Right lobe of liver (tissue), 6 donors: ENCODE measurements around the gene ARMH2. TPM values are rescaled to one million over a fixed set of nuclear protein-coding genes. Genes with fewer than 3 reads are reported as not detected.
A peak's percentile ranks its signal among the peaks of the same experiment; 100 is the strongest.
"Not testable (repeated sequence)": the region's sequence is repeated elsewhere in the genome, so short reads cannot be mapped to it uniquely, and the experiment has no call there.

ENCODE experiments used
- ATAC-seq, 4 donors: fragments of 200-7000 bp; cut with Tn5 transposase; one replicate each; pipeline ENCODE4 v1.9.1; 2020; ENCODE audit warnings: mild to moderate bottlenecking in 4 of 4, moderate library complexity in 4 of 4
- DNase-seq, 3 donors: peaks; one replicate each; pipeline ENCODE4 v3.0.0-alpha.2; 2020
- H3K27ac ChIP-seq, 3 donors: fragments of 200-600 bp; one replicate each; pipeline ENCODE4 v1.8.0; 2022
- H3K27me3 ChIP-seq, 2 donors: fragments of 200-600 bp; one replicate each; pipeline ENCODE4 v1.8.0; 2022
- H3K36me3 ChIP-seq, 4 donors: fragments of 200-600 bp; sonication (generic) in 1 of 4; one replicate each; pipeline versions ENCODE4 v1.5.1 to v1.8.0; 2017 to 2022; ENCODE audit warnings: control low read depth in 1 of 4
- H3K4me1 ChIP-seq, 4 donors: fragments of 200-600 bp; sonication (generic) in 1 of 4; one replicate each; pipeline versions ENCODE4 v1.5.1 to v1.8.0; 2017 to 2022; ENCODE audit warnings: control low read depth in 1 of 4
- H3K4me3 ChIP-seq, 3 donors: fragments of 200-600 bp; one replicate each; pipeline ENCODE4 v1.8.0; 2022
- H3K9me3 ChIP-seq, 4 donors: fragments of 200-600 bp; sonication (generic) in 1 of 4; one replicate each; pipeline versions ENCODE4 v1.5.1 to v1.8.0; 2017 to 2022; ENCODE audit warnings: control low read depth in 1 of 4
- CTCF ChIP-seq, 4 donors: fragments of 200-600 bp in 3 of 4; fragments of 450-650 bp in 1 of 4; IDR thresholded peaks; one replicate each; pipeline versions ENCODE4 v1.5.1 to v1.8.0; 2016 to 2022; ENCODE audit warnings: antibody characterized with exemption in 4 of 4, mild to moderate bottlenecking in 2 of 4
- POLR2A ChIP-seq: fragments of 450-650 bp; IDR thresholded peaks from one replicate; pipeline ENCODE4 v1.6.1; 2017; ENCODE audit warnings: antibody characterized with exemption, mild to moderate bottlenecking
- WGBS: methylation state at CpG from one replicate; pipeline ENCODE4 v1.1.6; 2018; ENCODE audit warnings: low coverage, low lambda C conversion rate; ENCODE audit not compliant: insufficient coverage; ENCODE audit errors: missing lambda C conversion rate; 5-methylcytosine and 5-hydroxymethylcytosine counted together
- intact Hi-C, 2 donors: fragments of 100-400 bp; cut with DNase I; formaldehyde crosslinking; loops; one replicate each; pipeline versions ENCODE4 v1.11.2 to v1.14.1; 2022
- total RNA-seq, 6 experiments: library from RNA; depleted of rRNA in 2 of 6; stranded (reverse); fragments of >200 nt in 2 of 6; fragmentation: NEBNext Ultra II Directional in 3 of 6; extraction: Animal tissue kit (Norgen Biotek cat#: 25700) in 3 of 6; gene quantifications; one replicate each; pipeline versions ENCODE4 v1.1.0 to v1.2.4, GENCODE V29; 2016 to 2023
- donor health status: DM: no; HTN: yes; CAD: no.
- donor health status: DM: no; HTN: no; CAD: no.
- donor health status: DM: no; HTN: no; CAD: no.
- donor health status: DM: no; HTN: yes; CAD: no.
- donor health status: DM: no; HTN: yes; CAD: no.

ARMH2 gene
- total RNA-seq, 6 experiments from 2014 or later = not detected

- H3K27ac ChIP-seq = peak overlapping the region; percentile 90 to 95 (median 90)
- WGBS = 3% methylated on average over 20 of the region's 20 CpGs
- H3K4me1 ChIP-seq = peaks cover 0 to 16% (median 4%) of the 10 kb centered on the region in 4 donors
- DNase-seq (no peak), ATAC-seq (peak; percentile 12 to 38 (median 24))
- no peak for TF ChIP-seq POLR2A
- no peak for TF ChIP-seq CTCF (IDR thresholded peaks at IDR 0.05)
- H3K4me3 ChIP-seq = peak overlapping the region; percentile 96 to 100 (median 99)
- intact Hi-C loops = no loop called here
- H3K9me3 ChIP-seq = no peaks in the 10 kb centered on the region
- no peaks in the 10 kb centered on the region for H3K27me3 ChIP-seq
- H3K36me3 ChIP-seq = no peaks in the 10 kb centered on the region
These were observed 23.1 kb downstream of the ARMH2 start for GRCh38 chr6:24775520-24776058.

GRCh38 chr6:24774696-24775519, 23.8 kb downstream of the ARMH2 start, which contains the start of gene GMNN:
TSS of gene GMNN (plus strand) at chr6:24774937. CDS start at chr6:24777247, 2,310 bp downstream.
- H3K4me3 ChIP-seq = peak within 1 kb of the TSS; percentile 96 to 100 (median 99)
- intact Hi-C loops = no loop called here
- 0% methylated on average over 27 of the region's 75 CpGs for WGBS

GRCh38 chr6:24768361-24768760, 30.4 kb downstream of the ARMH2 start:
- Histone ChIP-seq H3K27ac (no peak overlapping the region), H3K27me3 (no peaks in the 10 kb centered on the region), H3K4me3 (no peak overlapping the region), H3K36me3 (no peaks in the 10 kb centered on the region), H3K9me3 (no peaks in the 10 kb centered on the region), H3K4me1 (peaks cover 0 to 4% (median 0%) of the 10 kb centered on the region in 4 donors)
- ATAC-seq (no peak), DNase-seq (no peak)
- WGBS = 86% methylated on average over 4 of the region's 5 CpGs
- intact Hi-C loops = loop anchor here (10.0 kb wide), 2 partner anchors 54 to 184 kb away; partner anchors contain the start of gene C6orf62 (in 1 of the 2)
- TF ChIP-seq CTCF (IDR thresholded peaks at IDR 0.05) (no peak), POLR2A (no peak)

More at GRCh38 chr6:24774696-24775519, 23.8 kb downstream of the ARMH2 start, which contains the start of gene GMNN:
- ATAC-seq (peak; percentile 92 to 98 (median 94)), DNase-seq (peak; percentile 99)
- H3K4me1 ChIP-seq = peaks cover 0 to 16% (median 4%) of the 10 kb centered on the region in 4 donors
- H3K27me3 ChIP-seq = no peaks in the 10 kb centered on the region
- peak within 1 kb of the TSS; percentile 90 to 95 (median 90) for H3K27ac ChIP-seq
- no peaks in the 10 kb centered on the region for H3K36me3 ChIP-seq
- H3K9me3 ChIP-seq = no peaks in the 10 kb centered on the region
- TF ChIP-seq POLR2A (peak; percentile 73), CTCF (IDR thresholded peaks at IDR 0.05) (no peak)

- no peak overlapping the region for H3K27ac ChIP-seq
- ATAC-seq = peak; percentile 74 to 90 (median 81)
- TF ChIP-seq POLR2A = no peak
- TF ChIP-seq CTCF (IDR thresholded peaks at IDR 0.05) = peak; percentile 51 to 57 (median 54)
- no peaks in the 10 kb centered on the region for H3K36me3 ChIP-seq
- DNase-seq = no peak
- no peak overlapping the region for H3K4me3 ChIP-seq
- peaks cover 0 to 4% (median 0%) of the 10 kb centered on the region in 4 donors for H3K4me1 ChIP-seq
- 32% methylated on average over 9 of the region's 9 CpGs for WGBS
- H3K27me3 ChIP-seq = no peaks in the 10 kb centered on the region
- H3K9me3 ChIP-seq = no peaks in the 10 kb centered on the region
- intact Hi-C loops = loop anchor here (10.0 kb wide), 2 partner anchors 52 to 182 kb away; partner anchors contain the start of gene C6orf62 (in 1 of the 2)
These were observed 31.8 kb downstream of the ARMH2 start for GRCh38 chr6:24766680-24767462.

GRCh38 chr6:24765968-24766367, 32.7 kb downstream of the ARMH2 start:
- not testable (repeated sequence) for H3K4me3 ChIP-seq, H3K27me3 ChIP-seq, DNase-seq, H3K4me1 ChIP-seq, H3K36me3 ChIP-seq, ATAC-seq, H3K27ac ChIP-seq, H3K9me3 ChIP-seq
- WGBS = no CpG with 5 or more reads among the region's 26 CpGs
- intact Hi-C loops = loop anchor here (10.0 kb wide), 2 partner anchors 51 to 181 kb away; partner anchors contain the start of gene C6orf62 (in 1 of the 2)
